ENCODE data around the gene SLC25A15.

DNA sequence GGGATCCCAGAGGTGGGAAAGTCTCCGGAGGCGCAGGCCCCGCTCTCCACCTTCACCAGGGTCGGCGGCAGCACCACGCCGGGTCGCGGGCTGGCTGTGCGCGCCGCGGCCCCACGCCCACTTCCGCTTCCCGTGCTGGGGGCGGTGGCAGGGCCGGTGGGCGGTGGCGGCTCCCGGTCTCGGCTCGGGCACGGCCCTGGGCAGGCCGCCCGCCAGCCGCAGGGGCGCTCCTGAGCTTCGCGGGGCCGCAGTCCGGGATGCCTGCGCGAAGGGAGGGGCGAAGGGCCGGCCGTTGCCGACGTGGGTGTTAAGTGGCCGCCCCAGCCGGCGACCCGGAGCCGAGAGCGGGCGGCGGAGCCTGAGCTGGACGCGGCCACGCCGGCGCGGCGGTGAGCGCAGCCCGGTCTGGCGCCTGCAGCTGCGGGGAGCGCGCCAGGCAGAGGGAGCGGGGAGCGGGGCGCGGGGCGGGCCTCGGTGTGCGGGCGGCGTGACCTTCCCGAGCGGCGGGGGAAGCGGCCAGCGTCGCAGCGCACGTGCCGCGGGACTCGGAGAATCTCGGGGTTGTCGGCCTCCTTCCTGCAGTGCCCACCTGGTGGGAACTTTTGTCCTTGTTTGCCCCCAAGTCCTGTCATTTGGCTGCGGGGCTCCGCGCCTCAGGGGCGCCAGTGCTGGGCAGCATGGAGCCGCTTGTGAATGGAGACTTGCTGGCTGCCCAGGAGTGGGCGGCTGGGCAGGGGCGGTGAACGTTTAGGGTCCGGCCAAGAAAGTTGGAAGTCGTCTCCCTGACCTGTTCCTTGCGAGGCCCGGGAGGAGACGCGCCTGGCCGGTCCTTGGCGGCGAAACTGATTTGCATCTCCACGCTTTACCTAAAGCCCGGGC, at the start of gene SLC25A15:
- TF ChIP-seq, protein P1, sequence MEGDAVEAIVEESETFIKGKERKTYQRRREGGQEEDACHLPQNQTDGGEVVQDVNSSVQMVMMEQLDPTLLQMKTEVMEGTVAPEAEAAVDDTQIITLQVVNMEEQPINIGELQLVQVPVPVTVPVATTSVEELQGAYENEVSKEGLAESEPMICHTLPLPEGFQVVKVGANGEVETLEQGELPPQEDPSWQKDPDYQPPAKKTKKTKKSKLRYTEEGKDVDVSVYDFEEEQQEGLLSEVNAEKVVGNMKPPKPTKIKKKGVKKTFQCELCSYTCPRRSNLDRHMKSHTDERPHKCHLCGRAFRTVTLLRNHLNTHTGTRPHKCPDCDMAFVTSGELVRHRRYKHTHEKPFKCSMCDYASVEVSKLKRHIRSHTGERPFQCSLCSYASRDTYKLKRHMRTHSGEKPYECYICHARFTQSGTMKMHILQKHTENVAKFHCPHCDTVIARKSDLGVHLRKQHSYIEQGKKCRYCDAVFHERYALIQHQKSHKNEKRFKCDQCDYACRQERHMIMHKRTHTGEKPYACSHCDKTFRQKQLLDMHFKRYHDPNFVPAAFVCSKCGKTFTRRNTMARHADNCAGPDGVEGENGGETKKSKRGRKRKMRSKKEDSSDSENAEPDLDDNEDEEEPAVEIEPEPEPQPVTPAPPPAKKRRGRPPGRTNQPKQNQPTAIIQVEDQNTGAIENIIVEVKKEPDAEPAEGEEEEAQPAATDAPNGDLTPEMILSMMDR (conservative IDR thresholded peaks at IDR 0.05; ENCODE audit: low read depth, low read length) = no peak
- TF ChIP-seq EZH2 (IDR thresholded peaks at IDR 0.05; ENCODE audit: borderline replicate concordance, low read depth, low read length, poor library complexity, severe bottlenecking) = no peak

Measured in A673 (cell line).